Thyroid gland (tissue), 4 donors: ENCODE measurements around the gene DCAF5. TPM values are rescaled to one million over a fixed set of nuclear protein-coding genes. Genes with fewer than 3 reads are reported as not detected.
"Not testable (repeated sequence)": the region's sequence is repeated elsewhere in the genome, so short reads cannot be mapped to it uniquely, and the experiment has no call there.

ENCODE experiments used
- DNase-seq, 2 donors: peaks; one replicate each; pipeline ENCODE4 v3.0.0-alpha.2; 2019
- H3K27ac ChIP-seq, 3 donors: fragments of 200-600 bp; sonication (generic); 1 replicate in 2 of 3; 2 replicates in 1 of 3; pipeline ENCODE4 v1.5.1; 2016 to 2019; ENCODE audit warnings: mild to moderate bottlenecking in 1 of 3, moderate library complexity in 1 of 3
- H3K27me3 ChIP-seq: fragments of 200-600 bp; sonication (generic); one replicate; pipeline ENCODE4 v1.5.1; 2019
- H3K36me3 ChIP-seq, 2 donors: fragments of 200-600 bp; sonication (generic); one replicate each; pipeline ENCODE4 v1.5.1; 2016 to 2019
- H3K4me1 ChIP-seq, 2 donors: fragments of 200-600 bp; sonication (generic); one replicate each; pipeline ENCODE4 v1.5.1; 2017 to 2019
- H3K4me3 ChIP-seq, 3 donors: fragments of 200-600 bp; sonication (generic); replicated peaks in 1 of 3; 1 replicate in 2 of 3; 2 replicates in 1 of 3; pipeline ENCODE4 v1.5.1; 2016; ENCODE audit warnings: mild to moderate bottlenecking in 1 of 3
- H3K9me3 ChIP-seq: fragments of 200-600 bp; sonication (generic); one replicate; pipeline ENCODE4 v1.5.1; 2017
- CTCF ChIP-seq, 6 experiments: fragments of 200-600 bp in 3 of 6; fragments of 450-650 bp in 3 of 6; sonication (generic) in 3 of 6; IDR thresholded peaks; one replicate each; pipeline ENCODE4 v1.5.1; 2016 to 2019; ENCODE audit warnings: antibody characterized with exemption in 6 of 6, mild to moderate bottlenecking in 2 of 6, inconsistent platforms in 1 of 6, moderate library complexity in 1 of 6
- POLR2A ChIP-seq, 2 donors: fragments of 450-650 bp; IDR thresholded peaks; one replicate each; pipeline ENCODE4 v1.6.1; 2017; ENCODE audit warnings: antibody characterized with exemption in 2 of 2, mild to moderate bottlenecking in 2 of 2, moderate library complexity in 1 of 2
- WGBS, 2 donors: methylation state at CpG; one replicate each; pipeline ENCODE4 v1.1.5; 2017; 5-methylcytosine and 5-hydroxymethylcytosine counted together
- intact Hi-C: fragments of 100-400 bp; cut with DNase I; formaldehyde crosslinking; loops from one replicate; pipeline ENCODE4 v1.15.1; 2023
- total RNA-seq, 4 donors: library from RNA; depleted of rRNA; stranded (reverse); fragments of >200 nt; gene quantifications; one replicate each; pipeline ENCODE4 v1.2.3, GENCODE V29; 2016

The DCAF5 gene
- total RNA-seq, 4 donors from 2014 or later: 36.0 to 53.6 (median 38.9) TPM

GRCh38 chr14:69190191-69190590 lies 37.3 kb upstream of the DCAF5 start:
- Histone ChIP-seq H3K36me3 (no peaks in the 10 kb centered on the region), H3K4me1 (peaks cover 6% of the 10 kb centered on the region in 2 donors), H3K4me3 (no peak overlapping the region), H3K27ac (no peak overlapping the region), H3K27me3 (no peaks in the 10 kb centered on the region), H3K9me3 (no peaks in the 10 kb centered on the region)
- no peak for TF ChIP-seq CTCF (IDR thresholded peaks at IDR 0.05)
- no peak for TF ChIP-seq POLR2A (IDR thresholded peaks at IDR 0.05)
- DNase-seq: no peak
- intact Hi-C loops: loop anchor here (10.0 kb wide), 1 partner anchor 55 kb away; no protein-coding TSS in a partner anchor
- WGBS, 2 donors: 86 to 95% methylated on average over 2 of the region's 2 CpGs

GRCh38 chr14:69183735-69184134 lies 30.8 kb upstream of the DCAF5 start:
- Histone ChIP-seq H3K27me3 (no peaks in the 10 kb centered on the region), H3K4me1 (no peaks in the 10 kb centered on the region), H3K36me3 (no peaks in the 10 kb centered on the region), H3K9me3 (no peaks in the 10 kb centered on the region), H3K27ac (no peak overlapping the region), H3K4me3 (no peak overlapping the region)
- intact Hi-C loops: no loop called here
- 67 to 68% methylated on average over 4 of the region's 4 CpGs for WGBS, 2 donors
- TF ChIP-seq CTCF (IDR thresholded peaks at IDR 0.05) (no peak), POLR2A (IDR thresholded peaks at IDR 0.05) (no peak)
- no peak for DNase-seq

- H3K27me3 ChIP-seq, DNase-seq, intact Hi-C loops, H3K27ac ChIP-seq, H3K4me1 ChIP-seq, H3K36me3 ChIP-seq, H3K9me3 ChIP-seq, H3K4me3 ChIP-seq: not testable (repeated sequence)
- WGBS, 2 donors: 96 to 100% methylated on average over 1 of the region's 1 CpG
Measured at GRCh38 chr14:69182580-69182979, 29.7 kb upstream of the DCAF5 start.

- H3K27me3 ChIP-seq: no peaks in the 10 kb centered on the region
- TF ChIP-seq POLR2A (IDR thresholded peaks at IDR 0.05) (no peak), CTCF (IDR thresholded peaks at IDR 0.05) (no peak)
- H3K4me3 ChIP-seq: no peak overlapping the region
- no peaks in the 10 kb centered on the region for H3K9me3 ChIP-seq
- no peaks in the 10 kb centered on the region for H3K36me3 ChIP-seq
- intact Hi-C loops: no loop called here
- H3K4me1 ChIP-seq: no peaks in the 10 kb centered on the region
- no peak overlapping the region for H3K27ac ChIP-seq
- DNase-seq: no peak
Measured at GRCh38 chr14:69181491-69181890, 28.6 kb upstream of the DCAF5 start.

GRCh38 chr14:69175130-69175529 lies 22.2 kb upstream of the DCAF5 start:
- intact Hi-C loops: no loop called here
- no peak for DNase-seq
- H3K4me1 ChIP-seq: no peaks in the 10 kb centered on the region
- H3K4me3 ChIP-seq: no peak overlapping the region
- no peaks in the 10 kb centered on the region for H3K36me3 ChIP-seq
- H3K27me3 ChIP-seq: no peaks in the 10 kb centered on the region
- TF ChIP-seq POLR2A (IDR thresholded peaks at IDR 0.05): no peak
- no peak for TF ChIP-seq CTCF (IDR thresholded peaks at IDR 0.05)
- H3K27ac ChIP-seq: no peak overlapping the region
- no peaks in the 10 kb centered on the region for H3K9me3 ChIP-seq

- Histone ChIP-seq H3K9me3 (no peaks in the 10 kb centered on the region), H3K27me3 (no peaks in the 10 kb centered on the region), H3K27ac (no peak overlapping the region), H3K4me1 (no peaks in the 10 kb centered on the region), H3K36me3 (no peaks in the 10 kb centered on the region), H3K4me3 (no peak overlapping the region)
- TF ChIP-seq POLR2A (IDR thresholded peaks at IDR 0.05) (no peak), CTCF (IDR thresholded peaks at IDR 0.05) (no peak)
- no peak for DNase-seq
- WGBS, 2 donors: 93 to 100% methylated on average over 2 of the region's 2 CpGs
- intact Hi-C loops: no loop called here
Measured at GRCh38 chr14:69171569-69171968, 18.6 kb upstream of the DCAF5 start.
